ENCODE data around the gene LPP. TPM values are rescaled to one million over a fixed set of nuclear protein-coding genes. Genes with fewer than 3 reads are reported as not detected.

Gene LPP
- total RNA-seq, 2 donors from 2014 or later, result 1,601 to 1,705 TPM

DNA sequence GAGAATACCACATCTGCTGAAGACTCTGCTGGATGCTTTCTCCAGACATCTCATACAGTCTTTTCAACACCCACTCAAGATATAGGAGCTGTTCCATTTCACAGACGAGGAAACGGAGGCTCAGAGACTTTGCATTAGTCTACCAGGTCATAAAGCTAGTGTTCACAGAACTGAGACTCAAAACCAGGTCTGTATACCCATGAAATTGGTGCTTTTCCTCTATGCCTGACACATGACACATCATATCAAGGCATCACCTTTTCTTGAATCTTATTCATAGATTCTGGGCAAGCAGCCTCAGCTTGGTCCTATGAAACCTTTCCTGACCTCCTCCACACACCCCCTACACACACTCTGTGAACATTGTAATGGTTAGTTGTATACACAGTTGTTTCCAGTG is 101.2 kb downstream of the LPP start:
- no peak for DNase-seq (ENCODE audit: low spot score)
- intact Hi-C loops (cut with DNase I), result no loop called here

DNA sequence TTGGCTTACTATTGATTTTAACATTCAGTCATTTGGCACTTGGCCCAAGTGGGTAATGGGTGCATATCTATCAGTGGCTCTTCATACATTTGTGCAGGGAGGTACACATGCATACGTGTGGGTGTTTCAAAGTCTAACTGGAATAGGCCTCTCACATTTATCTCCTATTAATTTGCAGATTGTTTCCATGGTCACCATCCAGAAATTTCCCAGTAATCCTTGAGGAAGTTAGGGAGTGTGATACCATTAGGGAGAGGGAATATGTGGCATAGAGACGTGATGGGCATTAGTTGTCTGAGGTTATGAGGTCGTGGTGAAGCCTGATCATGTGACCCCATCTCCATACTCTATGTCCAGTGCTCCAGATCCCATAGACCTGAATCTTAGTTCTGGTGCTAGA is 102.8 kb downstream of the LPP start:
- intact Hi-C loops (cut with DNase I), result no loop called here
- DNase-seq (ENCODE audit: low spot score), result no peak

DNA sequence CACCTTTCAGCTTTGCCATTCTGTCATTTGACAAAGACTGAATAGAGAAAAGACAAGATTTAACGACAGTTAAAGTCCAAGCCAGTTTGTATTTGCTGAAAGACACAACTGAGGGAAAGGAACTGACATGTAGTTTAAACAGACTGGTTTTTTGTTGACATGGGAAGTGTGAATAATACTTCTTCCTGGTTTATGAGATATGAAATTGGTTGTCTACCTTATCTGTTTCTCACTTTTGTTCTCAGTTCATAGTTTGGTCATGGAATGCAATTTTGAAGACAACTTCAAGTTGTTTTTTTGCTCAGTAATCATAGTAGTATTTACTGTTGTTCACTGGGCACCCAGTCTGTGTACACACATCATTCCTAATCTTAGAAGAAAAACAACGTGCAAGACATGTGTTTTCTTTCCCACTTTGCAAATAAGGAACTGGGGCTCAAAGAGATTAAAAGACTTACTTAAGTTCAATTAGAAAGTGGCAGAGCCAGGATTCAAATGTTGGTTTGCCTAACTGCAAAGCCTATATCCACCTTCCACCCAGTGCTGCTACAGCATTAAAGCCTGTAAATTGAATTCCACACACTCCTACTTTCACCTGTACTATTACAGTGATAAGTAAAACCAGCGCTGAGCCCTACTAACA is 103.5 kb downstream of the LPP start:
- intact Hi-C loops (cut with DNase I), result no loop called here
- DNase-seq (ENCODE audit: low spot score), result no peak

DNA sequence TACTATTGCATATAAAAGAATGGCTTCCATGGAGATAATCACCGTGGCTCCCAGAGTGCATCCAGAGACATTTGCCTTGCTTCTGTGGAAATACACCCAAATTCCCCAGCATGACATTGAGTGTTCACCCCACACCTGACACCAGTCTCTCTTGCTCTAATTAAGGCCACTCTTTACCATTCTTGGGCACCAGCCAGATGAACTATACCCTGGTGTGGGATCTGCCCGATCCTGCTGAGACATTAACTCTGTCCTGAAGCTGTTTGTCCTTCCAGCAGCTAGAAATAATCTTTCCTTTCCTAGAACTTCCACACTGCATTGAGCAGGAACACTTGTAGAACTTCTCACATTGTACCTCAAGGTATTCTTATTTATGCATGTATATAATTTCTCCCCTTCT is 105.2 kb downstream of the LPP start:
- intact Hi-C loops (cut with DNase I), result no loop called here
- no peak for DNase-seq (ENCODE audit: low spot score)

DNA sequence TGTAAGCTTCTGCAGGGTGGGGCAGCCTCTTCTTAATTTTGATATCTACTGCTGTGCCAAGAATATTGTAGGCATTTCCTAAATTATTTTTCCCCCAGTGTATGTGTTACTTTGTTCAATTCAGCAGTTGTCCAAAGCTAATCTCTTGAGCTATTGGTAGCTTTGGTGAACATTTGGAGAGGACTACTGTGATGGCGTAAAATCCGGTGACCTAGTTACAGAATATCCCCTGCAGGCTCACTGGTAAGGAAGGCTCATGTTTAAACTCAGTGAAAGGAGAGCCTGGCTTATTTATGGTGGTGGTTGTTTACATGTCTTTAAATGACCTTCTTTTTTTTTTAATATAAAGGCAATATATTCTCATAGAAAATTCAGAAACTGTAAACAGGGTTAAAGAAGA is 105.6 kb downstream of the LPP start:
- intact Hi-C loops (cut with DNase I), result no loop called here
- DNase-seq (ENCODE audit: low spot score), result no peak

DNA sequence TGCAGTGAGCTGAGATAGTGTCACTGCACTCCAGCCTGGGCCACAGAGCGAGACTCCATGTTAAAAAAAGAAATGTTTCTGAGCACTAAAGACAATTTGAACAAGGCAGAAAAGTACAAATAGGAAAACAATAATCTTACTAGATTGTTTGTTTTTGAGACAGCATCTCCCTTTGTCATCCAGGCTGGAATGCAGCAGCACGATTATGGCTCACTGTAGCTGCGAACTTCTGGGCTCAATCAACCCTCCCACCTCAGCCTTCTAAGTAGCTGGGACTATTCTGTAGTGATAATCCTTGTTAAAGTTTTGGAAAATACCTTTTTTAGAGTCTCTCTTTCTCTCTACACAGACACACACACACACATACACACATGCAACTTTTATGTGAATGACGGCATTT is 107.1 kb downstream of the LPP start:
- DNase-seq (ENCODE audit: low spot score), result no peak
- intact Hi-C loops (cut with DNase I), result loop anchor here in 1 of 2 donors (10.0 kb wide), 1 partner anchor 106 kb away; the partner anchor contains the start of gene LPP

DNA sequence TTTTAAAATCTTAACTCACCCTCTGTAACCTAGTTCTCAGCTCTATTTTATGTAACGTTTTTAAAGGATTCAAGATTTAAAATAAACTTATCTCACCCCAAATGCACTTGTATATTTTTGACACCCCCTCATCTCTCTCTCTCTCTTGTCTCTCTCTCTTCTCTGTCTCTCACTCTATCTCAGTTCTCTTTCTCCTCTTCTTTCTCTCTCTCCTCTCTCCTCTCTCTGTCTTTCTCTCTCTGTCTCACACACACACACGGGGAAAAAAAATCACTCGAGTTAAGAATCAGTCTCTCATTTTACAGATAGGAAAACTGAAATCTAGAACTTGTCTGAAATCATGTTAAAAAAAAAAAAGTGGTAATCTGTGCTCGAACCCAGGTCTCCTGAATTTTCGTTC is 108.5 kb downstream of the LPP start:
- no peak for DNase-seq (ENCODE audit: low spot score)
- intact Hi-C loops (cut with DNase I), result loop anchor here in 1 of 2 donors (10.0 kb wide), 1 partner anchor 108 kb away; the partner anchor contains the start of gene LPP

DNA sequence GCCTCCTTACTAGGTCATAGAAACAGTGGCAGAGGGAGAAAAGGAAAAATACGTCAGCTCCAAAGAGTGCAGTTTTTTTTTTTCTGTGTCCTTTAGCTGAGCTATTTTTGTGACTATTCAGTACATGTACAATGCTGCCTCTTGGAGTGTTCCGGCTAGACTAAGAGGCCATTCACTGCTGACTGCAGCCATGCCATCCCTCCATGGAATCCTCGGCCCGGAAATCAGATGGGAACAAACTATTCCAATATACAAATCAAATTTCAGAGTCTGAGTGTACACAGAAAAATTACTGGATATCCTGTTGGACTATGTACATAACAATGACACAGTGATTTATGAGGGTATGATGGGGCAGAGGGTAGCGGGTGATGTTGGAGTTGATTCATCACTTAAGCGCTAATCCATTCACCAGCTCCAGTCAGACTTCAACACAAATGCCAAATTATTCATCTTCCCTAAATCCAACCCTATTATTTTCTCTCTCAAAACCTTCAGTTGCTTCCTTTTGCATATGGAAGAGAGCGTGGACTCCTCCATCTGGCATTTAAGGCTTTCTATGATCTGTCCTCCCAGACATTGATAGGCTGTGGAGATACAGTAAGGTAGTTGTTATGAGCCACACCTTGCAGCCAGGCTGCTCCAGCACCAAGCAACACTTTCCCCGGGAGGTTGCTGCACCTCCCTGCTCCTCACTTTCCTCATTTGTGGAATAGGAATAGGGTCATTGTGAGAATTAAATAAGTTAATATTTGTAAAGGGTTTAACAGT is 109.1 kb downstream of the LPP start:
- intact Hi-C loops (cut with DNase I), result loop anchor here in 1 of 2 donors (10.0 kb wide), 1 partner anchor 108 kb away; the partner anchor contains the start of gene LPP
- DNase-seq (ENCODE audit: low spot score), result no peak

DNA sequence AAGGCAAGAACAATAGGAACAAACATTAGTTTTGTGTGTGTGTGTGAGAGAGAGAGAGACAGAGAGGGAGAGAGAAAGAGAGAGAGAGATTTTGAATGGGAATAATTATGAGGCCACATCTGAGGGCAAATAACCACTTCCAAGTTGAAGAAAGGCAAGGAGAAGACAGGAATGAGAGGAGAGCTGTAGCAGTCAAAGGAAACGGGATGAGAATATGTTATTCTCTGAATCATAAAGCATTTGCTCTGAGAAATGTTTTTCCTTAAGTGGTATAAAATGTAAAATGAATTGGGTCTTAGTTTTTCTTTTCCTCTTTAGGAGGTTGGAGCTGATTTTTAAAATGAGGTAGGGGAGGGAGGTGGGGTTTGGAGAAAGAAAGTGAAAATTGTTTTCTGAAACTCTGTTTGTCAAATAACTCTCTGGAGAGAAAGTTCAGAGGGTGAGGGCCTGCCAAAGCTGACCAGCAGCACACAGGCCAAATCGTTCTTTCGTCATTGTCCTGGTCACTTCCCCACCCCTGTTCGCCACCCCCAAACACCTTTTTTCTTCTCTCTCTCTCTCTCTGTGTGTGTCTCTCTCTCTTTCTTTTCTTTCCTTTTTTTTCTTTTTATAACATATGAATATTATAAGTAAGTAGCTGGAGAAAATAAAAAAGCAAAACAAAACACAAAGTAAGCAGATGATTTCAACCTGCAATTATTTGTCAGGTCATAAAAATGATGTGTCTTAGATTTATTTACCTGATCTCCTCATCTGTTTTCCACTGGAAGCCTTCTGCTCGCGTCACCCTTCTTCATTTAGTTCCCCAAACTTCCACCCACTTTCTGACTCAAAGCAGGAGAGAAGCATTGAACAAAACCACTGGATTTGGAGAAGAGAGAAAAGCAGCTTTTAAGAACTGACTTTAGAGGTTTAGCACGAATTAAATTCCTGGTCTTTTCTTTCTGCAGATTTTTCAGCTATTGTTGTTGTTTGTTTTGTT is 110.6 kb downstream of the LPP start:
- intact Hi-C loops (cut with DNase I), result loop anchor here in 1 of 2 donors (5.0 to 10.0 kb wide), 3 partner anchors 32 to 522 kb away; partner anchors contain the start of gene LPP
- DNase-seq (ENCODE audit: low spot score), result no peak

DNA sequence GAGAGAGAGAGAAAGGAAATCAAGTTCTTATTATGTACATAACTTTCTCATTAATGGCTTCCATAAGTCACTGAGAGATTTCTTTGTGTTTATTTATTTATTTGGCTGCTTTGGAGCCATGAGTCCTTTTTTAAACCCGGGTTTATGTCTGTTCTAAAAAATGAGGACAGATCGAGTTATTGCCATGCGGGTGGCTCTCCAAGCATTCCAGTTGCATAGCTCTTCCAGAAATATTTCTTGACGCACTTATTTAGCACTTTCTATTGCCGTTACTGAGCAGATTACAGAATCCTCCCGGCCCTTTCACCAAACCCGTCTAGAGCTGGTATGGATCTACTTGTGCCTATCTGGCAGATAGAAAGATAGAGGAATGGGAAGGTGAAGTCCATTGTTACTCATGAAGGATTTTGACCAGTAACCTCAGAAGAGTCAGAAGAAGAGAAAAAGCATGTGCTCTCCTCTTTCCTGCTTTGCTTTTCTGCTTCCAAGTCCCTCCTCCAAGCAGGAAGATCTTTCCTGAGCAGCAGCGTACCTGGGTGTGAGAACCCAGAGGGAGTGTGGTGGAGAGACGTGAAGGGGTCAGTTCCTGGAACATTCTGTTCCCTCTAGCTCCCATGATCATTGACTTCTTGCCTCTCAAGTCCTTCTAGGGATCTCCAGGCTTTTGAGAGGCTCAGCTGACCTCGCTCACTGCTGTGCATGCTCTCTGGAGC is 112.8 kb downstream of the LPP start:
- DNase-seq (ENCODE audit: low spot score), result no peak
- intact Hi-C loops (cut with DNase I), result loop anchor here in 1 of 2 donors (5.0 to 10.0 kb wide), 3 partner anchors 34 to 524 kb away; partner anchors contain the start of gene LPP

DNA sequence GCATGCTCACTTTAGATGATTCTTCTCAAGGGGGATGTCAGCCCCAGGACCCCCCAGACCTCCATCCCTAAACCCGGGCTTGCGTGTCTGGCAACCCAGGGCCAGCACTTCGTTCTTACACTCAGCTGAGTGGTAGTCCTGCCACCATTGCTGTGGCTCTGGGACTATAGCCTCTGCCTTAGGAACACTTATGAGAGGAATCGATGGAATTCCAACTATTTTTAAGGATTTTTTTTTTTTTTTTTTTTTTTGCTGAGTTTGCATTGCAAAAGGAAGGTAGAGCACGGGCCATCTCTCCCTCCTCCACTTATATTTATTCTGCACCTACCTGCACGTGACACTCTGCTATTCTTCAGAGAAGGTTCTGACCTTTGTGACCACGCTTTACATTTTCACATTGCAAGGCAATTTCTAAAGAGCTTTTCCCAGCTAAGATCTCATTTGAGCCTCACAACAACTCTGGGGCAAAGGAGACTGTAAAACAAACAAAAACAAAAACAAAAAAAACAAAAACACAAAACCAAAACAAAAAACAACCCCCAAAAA is 113.9 kb downstream of the LPP start:
- intact Hi-C loops (cut with DNase I), result loop anchor here in 1 of 2 donors (5.0 to 10.0 kb wide), 3 partner anchors 36 to 526 kb away; partner anchors contain the start of gene LPP
- no peak for DNase-seq (ENCODE audit: low spot score)

DNA sequence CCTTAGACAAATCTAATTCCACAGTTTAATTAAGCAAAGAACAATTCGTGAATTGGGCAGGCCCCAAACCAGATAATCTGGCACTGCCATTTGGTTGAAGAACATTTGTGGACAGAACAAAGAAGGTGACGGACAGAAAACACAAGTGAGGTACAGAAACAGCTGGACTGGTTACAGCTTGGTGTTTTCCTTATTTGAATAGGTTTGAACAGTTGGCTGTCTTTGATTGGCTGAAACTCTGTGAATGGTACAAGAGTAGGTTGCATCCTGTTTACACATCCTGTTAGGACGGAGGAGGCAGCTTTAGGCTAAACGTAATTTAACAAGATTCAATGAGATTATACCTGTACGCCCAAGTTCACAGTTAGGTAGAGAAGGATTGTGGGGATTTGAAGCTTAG is 114.4 kb downstream of the LPP start:
- DNase-seq (ENCODE audit: low spot score), result no peak
- intact Hi-C loops (cut with DNase I), result loop anchor here in 1 of 2 donors (5.0 to 10.0 kb wide), 3 partner anchors 36 to 526 kb away; partner anchors contain the start of gene LPP

DNA sequence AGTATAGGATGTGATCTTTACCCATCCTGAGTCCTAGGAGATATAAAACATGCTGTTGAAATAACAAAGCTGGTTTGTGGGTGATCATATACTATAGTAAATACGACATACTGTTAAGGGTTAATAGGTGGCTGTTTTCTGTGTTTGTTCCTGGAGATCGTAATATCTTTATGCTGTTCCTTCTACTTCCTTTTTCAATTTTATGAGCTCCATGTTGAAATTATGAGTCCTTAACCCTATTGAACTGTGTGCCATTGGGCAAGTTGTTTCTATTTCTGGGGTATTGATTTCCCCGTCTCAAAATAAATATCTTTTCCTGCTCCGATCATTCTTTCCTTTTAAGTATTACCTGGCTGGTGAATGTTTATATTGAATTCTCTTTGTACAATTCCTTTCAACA is 115.1 kb downstream of the LPP start:
- no peak for DNase-seq (ENCODE audit: low spot score)
- intact Hi-C loops (cut with DNase I), result loop anchor here (1.0 to 10.0 kb wide), 4 partner anchors 15 to 527 kb away; partner anchors contain the start of gene LPP (in 1 of the 2)

DNA sequence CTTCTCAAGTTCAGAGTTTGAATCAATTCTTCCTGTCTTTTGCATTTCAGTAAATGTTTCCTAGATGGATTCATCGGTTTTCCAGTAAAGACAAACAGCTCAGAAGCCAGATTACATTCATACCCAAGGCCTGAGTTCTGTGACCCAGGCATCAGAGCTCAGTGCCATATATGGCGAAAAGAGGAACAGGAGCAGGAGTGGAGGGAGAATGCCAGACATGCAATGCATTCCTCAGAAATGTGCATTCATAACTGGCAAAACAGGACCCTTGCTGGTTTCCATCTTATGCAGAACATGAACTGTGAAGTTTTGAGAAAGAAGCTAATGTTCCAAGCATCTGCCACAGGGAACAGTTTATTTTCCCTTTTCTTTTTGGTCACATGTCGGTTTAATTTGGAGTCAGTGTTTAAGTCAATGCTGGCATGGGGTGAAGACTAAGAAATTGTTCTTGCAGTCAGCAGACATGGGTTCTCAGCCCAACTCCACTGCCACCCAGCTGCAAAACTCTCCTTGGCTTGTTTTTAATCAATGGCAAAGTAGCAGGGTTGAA is 116.5 kb downstream of the LPP start:
- no peak for DNase-seq (ENCODE audit: low spot score)
- intact Hi-C loops (cut with DNase I), result no loop called here

DNA sequence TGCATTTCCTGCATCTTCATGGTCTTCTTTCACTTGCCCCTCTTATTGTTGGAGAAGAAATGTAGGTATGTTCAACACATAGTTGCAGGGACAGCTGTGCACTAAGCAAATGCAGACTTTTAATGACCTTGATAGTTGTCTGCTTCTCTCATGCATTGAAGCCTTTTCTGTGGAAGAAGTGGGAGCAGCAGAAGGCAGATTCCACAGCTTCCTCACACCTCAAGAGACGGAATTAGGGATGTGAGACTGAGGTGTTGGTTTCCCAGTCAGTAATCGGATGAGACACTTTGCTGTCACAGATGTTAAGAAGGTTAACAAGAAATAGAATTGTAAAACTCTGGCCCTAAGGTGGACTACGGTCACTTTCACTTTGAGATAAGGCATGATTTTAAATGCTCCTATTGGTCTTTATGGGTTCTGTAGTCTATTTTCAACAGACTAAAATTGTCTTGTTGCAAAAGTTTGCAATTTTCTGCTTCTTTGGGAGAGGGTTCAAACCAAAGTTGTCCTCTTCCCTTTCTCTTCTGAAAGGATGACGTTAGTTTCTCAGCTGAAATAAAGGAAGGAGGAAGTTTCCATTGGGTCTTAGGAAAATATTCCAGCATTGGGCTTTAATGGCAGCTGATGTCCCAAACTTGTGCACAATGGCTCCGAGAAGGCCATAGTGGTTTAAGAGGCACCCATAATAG is 117.4 kb downstream of the LPP start:
- intact Hi-C loops (cut with DNase I), result no loop called here
- DNase-seq (ENCODE audit: low spot score), result no peak

DNA sequence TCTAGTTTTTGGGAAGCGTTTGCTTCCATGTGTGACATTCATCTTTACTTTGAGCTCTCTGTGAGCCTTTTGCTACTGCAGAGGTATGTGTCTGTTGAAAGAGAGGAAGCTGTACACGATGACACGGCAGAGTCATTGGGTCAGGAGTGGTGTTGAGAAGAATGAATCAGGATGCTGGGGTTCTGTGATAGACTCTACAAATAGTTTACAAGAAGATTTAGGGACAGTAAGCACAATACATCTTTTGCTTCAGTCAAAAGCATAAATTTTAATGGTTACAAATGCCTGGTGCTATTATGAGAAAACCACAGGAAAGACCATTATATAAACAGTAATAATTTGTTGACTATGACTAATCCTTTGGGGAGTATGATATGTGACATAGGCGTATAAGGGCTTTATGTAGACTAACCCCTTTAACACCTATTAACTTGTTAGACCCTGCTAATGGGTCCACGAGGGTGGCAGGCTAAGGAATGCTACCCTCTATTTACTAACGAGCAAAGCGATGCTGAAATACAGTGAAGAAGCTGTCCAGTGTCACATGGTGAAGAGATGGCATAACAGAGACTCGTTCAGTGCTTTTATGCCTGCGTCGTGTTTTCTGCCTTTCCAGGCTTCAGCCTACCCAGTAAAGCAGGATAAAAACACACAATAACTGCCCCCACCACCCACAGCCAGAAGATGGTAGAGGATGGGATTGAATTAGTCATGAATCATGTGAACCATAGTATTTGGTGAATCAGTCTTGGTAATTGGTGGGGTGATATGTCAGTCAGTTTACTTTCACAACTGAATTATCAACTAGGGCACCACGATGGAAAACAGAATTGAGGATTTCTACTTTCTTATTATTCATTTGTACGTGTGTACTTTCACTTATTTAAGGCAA is 118.8 kb downstream of the LPP start:
- intact Hi-C loops (cut with DNase I), result no loop called here
- no peak for DNase-seq (ENCODE audit: low spot score)

Data from posterior vena cava (tissue), 2 donors.